Measurements from ENCODE around the gene JAZF1.

- TF ChIP-seq CTCF (IDR thresholded peaks at IDR 0.05; ENCODE audit: low read depth, low read length, poor library complexity, severe bottlenecking) = no peak
- TF ChIP-seq EZH2phosphoT487 (IDR thresholded peaks at IDR 0.05; ENCODE audit: borderline replicate concordance, low read length) = no peak
Measured at GRCh38 chr7:27888736-27889135, 291.9 kb downstream of the JAZF1 start.

Measured in DOHH2 (cell line).